Thoracic aorta (tissue), 2 donors: ENCODE measurements around the gene SMU1. TPM values are rescaled to one million over a fixed set of nuclear protein-coding genes. Genes with fewer than 3 reads are reported as not detected.

Experiments used
- ATAC-seq: fragments of 150-250 bp; one replicate; pipeline ENCODE4 v1.8.0; 2017; ENCODE audit warnings: low read depth; ENCODE audit not compliant: insufficient number of reproducible peaks, low FRiP score
- DNase-seq: peaks from one replicate; pipeline ENCODE4 v3.0.0-alpha.2; 2020; ENCODE audit warnings: low spot score
- H3K27ac ChIP-seq, 2 donors: fragments of 200-600 bp; sonication (generic); 1 replicate in 1 of 2; 2 replicates in 1 of 2; pipeline ENCODE4 v1.5.1; 2016; ENCODE audit warnings: mild to moderate bottlenecking in 2 of 2, moderate library complexity in 2 of 2
- H3K27me3 ChIP-seq: fragments of 200-600 bp; sonication (generic); replicated peaks from 2 replicates; pipeline ENCODE4 v1.6.0; 2016; ENCODE audit warnings: mild to moderate bottlenecking; ENCODE audit not compliant: insufficient read depth
- H3K36me3 ChIP-seq: fragments of 200-600 bp; sonication (generic); one replicate; pipeline ENCODE4 v1.5.1; 2016
- H3K4me1 ChIP-seq, 2 donors: fragments of 200-600 bp; sonication (generic); 1 replicate in 1 of 2; 2 replicates in 1 of 2; pipeline versions ENCODE4 v1.5.1 to v1.6.0; 2016; ENCODE audit warnings: low read depth in 2 of 2, mild to moderate bottlenecking in 1 of 2; ENCODE audit not compliant: control insufficient read depth in 1 of 2
- H3K4me3 ChIP-seq: fragments of 200-600 bp; sonication (generic); 2 replicates; pipeline ENCODE4 v1.5.1; 2016; ENCODE audit warnings: mild to moderate bottlenecking
- H3K9me3 ChIP-seq: fragments of 200-600 bp; sonication (generic); 2 replicates; pipeline ENCODE4 v1.5.1; 2016
- CTCF ChIP-seq: fragments of 200-600 bp; sonication (generic); IDR thresholded peaks from one replicate; pipeline ENCODE4 v1.5.1; 2019; ENCODE audit warnings: antibody characterized with exemption
- total RNA-seq, 2 donors: library from RNA; depleted of rRNA; stranded (reverse); fragments of >200 nt; gene quantifications; one replicate each; pipeline versions ENCODE4 v1.1.0 to v1.2.3, GENCODE V29; 2016

SMU1 gene
- total RNA-seq, 2 donors from 2014 or later, result 14.9 to 19.0 TPM

DNA sequence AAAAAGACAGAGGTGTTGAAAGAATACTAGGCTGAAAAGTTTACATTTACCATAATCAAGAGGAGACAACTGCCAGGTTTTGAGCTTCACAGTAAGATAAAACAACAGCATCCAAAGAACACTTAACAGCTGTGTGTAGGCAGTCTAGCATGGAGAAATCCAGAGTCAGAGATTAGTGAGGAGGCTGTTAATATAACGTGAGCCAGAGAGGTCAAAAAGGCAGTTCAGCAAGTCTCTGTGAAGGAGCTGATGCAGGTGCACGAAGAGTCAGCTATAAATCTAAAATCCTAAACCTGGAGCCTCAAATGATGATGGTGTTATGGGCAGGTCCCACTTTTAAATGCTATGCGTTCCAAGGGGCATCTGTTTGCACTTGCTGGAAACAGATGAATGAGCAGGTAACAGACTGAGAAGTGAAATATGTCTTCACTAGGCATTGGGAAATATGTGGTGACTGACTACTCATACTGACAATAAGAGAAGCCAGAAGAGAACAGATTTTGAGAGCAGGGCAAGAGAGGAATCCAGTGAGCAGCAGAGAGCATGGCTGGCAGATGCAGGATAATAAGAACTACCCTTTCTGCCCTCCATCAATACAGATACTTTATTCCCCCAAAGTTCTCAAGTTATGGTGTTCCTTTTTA, 83.8 kb downstream of the SMU1 start:
- Histone ChIP-seq H3K27ac (no peak overlapping the region), H3K4me3 (no peak overlapping the region), H3K9me3 (no peaks in the 10 kb centered on the region), H3K36me3 (peaks cover 31% of the 10 kb centered on the region), H3K4me1 (no peaks in the 10 kb centered on the region), H3K27me3 (no peaks in the 10 kb centered on the region)
- no peak for TF ChIP-seq CTCF
- no peak for DNase-seq
- no peak for ATAC-seq

GRCh38 chr9:32991897-32992594, 84.4 kb downstream of the SMU1 start:
- no peak for TF ChIP-seq CTCF
- no peak overlapping the region for H3K4me3 ChIP-seq
- ATAC-seq, result no peak
- no peak overlapping the region for H3K27ac ChIP-seq
- no peaks in the 10 kb centered on the region for H3K4me1 ChIP-seq
- peaks cover 37% of the 10 kb centered on the region for H3K36me3 ChIP-seq
- no peaks in the 10 kb centered on the region for H3K27me3 ChIP-seq
- no peaks in the 10 kb centered on the region for H3K9me3 ChIP-seq
- DNase-seq, result no peak

Other genes with a start within 250 kb of the SMU1 start
- gene APTX, start 75.0 kb downstream of the SMU1 start, total RNA-seq, result 10 to 100 TPM; 27.9 to 28.4 TPM
- 100 to 1,000 TPM in 1 of 2 donors, 10 to 100 TPM in 1; 60.5 to 112 TPM for gene DNAJA1, start 51.4 kb downstream of the SMU1 start, total RNA-seq
- gene B4GALT1, start 90.7 kb upstream of the SMU1 start, total RNA-seq, result 10 to 100 TPM; 59.4 to 86.6 TPM
- gene SPINK4, start 163.5 kb upstream of the SMU1 start, total RNA-seq, result not detected
- gene BAG1, start 188.0 kb upstream of the SMU1 start, total RNA-seq, result 10 to 100 TPM; 30.6 to 40.5 TPM
- gene CHMP5, start 188.4 kb upstream of the SMU1 start, total RNA-seq, result 10 to 100 TPM; 50.0 to 55.9 TPM
- gene NFX1, start 213.8 kb upstream of the SMU1 start, total RNA-seq, result 10 to 100 TPM; 22.5 to 39.7 TPM